T-cell (primary cell): ENCODE results near the gene ARHGAP4. TPM values are rescaled to one million over a fixed set of nuclear protein-coding genes. Genes with fewer than 3 reads are reported as not detected.
A peak's percentile ranks its signal among the peaks of the same experiment; 100 is the strongest.

Experiments used
- ATAC-seq, 4 experiments: fragments of 200-7000 bp in 3 of 4; fragments of 150-1000 bp in 1 of 4; cut with Tn5 transposase; replicated peaks in 1 of 4; 1 replicate in 3 of 4; 2 replicates in 1 of 4; pipeline ENCODE4 v1.10.0; 2021; ENCODE audit warnings: moderate library complexity in 3 of 4, mild to moderate bottlenecking in 2 of 4, moderate number of reproducible peaks in 1 of 4
- CTCF ChIA-PET, 2 donors: fragments of 300-600 bp; sonication (Branson Sonifier 250); formaldehyde crosslinking; loops; one replicate each; lab custom pipeline; 2022; ENCODE audit warnings: antibody characterized with exemption in 2 of 2; lab: Charles Lee
- POLR2A ChIA-PET, 2 donors: fragments of 300-600 bp; sonication (Branson Sonifier 250); formaldehyde crosslinking; loops; one replicate each; lab custom pipeline; 2022; ENCODE audit warnings: antibody characterized with exemption in 2 of 2; lab: Charles Lee
- DNase-seq, 35 experiments: peaks; one replicate each; pipeline versions ENCODE4 v3.0.0 to v3.0.0-alpha.2; 2013 to 2023
- H3K27ac ChIP-seq: one replicate; pipeline ENCODE4 v1.5.1; 2013; ENCODE audit warnings: low read length
- H3K27me3 ChIP-seq, 2 experiments: replicated peaks in 1 of 2; 1 replicate in 1 of 2; 2 replicates in 1 of 2; pipeline versions ENCODE4 v1.6.1 to v1.7.0; 2013; ENCODE audit warnings: low read length in 1 of 2, mixed read lengths in 1 of 2; ENCODE audit not compliant: control insufficient read depth in 2 of 2, insufficient read depth in 2 of 2; ENCODE audit errors: extremely low read depth in 1 of 2
- H3K36me3 ChIP-seq, 2 donors: 1 replicate in 1 of 2; 2 replicates in 1 of 2; pipeline versions ENCODE4 v1.6.1 to v1.7.0; 2013; ENCODE audit warnings: low read length in 1 of 2; ENCODE audit not compliant: control insufficient read depth in 2 of 2, insufficient read depth in 1 of 2; ENCODE audit errors: extremely low read depth in 1 of 2
- H3K4me1 ChIP-seq, 2 experiments: 1 replicate in 1 of 2; 2 replicates in 1 of 2; pipeline versions ENCODE4 v1.6.1 to v1.7.0; 2013; ENCODE audit warnings: low read length in 2 of 2, mixed read lengths in 1 of 2; ENCODE audit not compliant: insufficient read depth in 2 of 2, control insufficient read depth in 1 of 2; ENCODE audit errors: extremely low read depth in 1 of 2
- H3K4me3 ChIP-seq, 2 donors: 1 replicate in 1 of 2; 2 replicates in 1 of 2; pipeline versions ENCODE4 v1.5.1 to v1.7.0; 2013; ENCODE audit warnings: mild to moderate bottlenecking in 2 of 2, low read length in 1 of 2, moderate library complexity in 1 of 2; ENCODE audit not compliant: control insufficient read depth in 1 of 2; ENCODE audit errors: extremely low read depth in 1 of 2
- H3K9me3 ChIP-seq: 2 replicates; pipeline ENCODE4 v1.7.0; 2013
- H3K27ac Mint-ChIP-seq, 2 donors: one replicate each; pipeline ENCODE4 v1.8.0; 2020 to 2021; ENCODE audit warnings: mild to moderate bottlenecking in 2 of 2, mixed read lengths in 2 of 2
- H3K27me3 Mint-ChIP-seq, 2 donors: one replicate each; pipeline ENCODE4 v1.8.0; 2021 to 2022; ENCODE audit warnings: mixed read lengths in 2 of 2
- H3K36me3 Mint-ChIP-seq: one replicate; pipeline ENCODE4 v1.8.0; 2021; ENCODE audit warnings: mixed read lengths
- H3K4me1 Mint-ChIP-seq, 3 donors: one replicate each; pipeline ENCODE4 v1.8.0; 2020 to 2022; ENCODE audit warnings: mixed read lengths in 3 of 3, mild to moderate bottlenecking in 1 of 3
- H3K4me3 Mint-ChIP-seq, 3 donors: one replicate each; pipeline ENCODE4 v1.8.0; 2020 to 2022; ENCODE audit warnings: mild to moderate bottlenecking in 3 of 3, mixed read lengths in 3 of 3, moderate library complexity in 3 of 3
- H3K9me3 Mint-ChIP-seq, 3 donors: one replicate each; pipeline ENCODE4 v1.8.0; 2020 to 2022; ENCODE audit warnings: mixed read lengths in 3 of 3
- WGBS: methylation state at CpG from one replicate; pipeline ENCODE4 v1.1.5; 2013; ENCODE audit warnings: missing lambda C conversion rate; ENCODE audit not compliant: insufficient coverage; 5-methylcytosine and 5-hydroxymethylcytosine counted together
- total RNA-seq, 35 experiments: library from RNA in 6 of 35; stranded (reverse) in 6 of 35; fragments of 120-200 nt in 1 of 35; gene quantifications; one replicate each; pipeline versions ENCODE4 v1.2.1 to v1.2.4 and lab custom pipeline; 2013 to 2026

The ARHGAP4 gene
- total RNA-seq, 5 donors from 2014 or later (not counting 1 experiment from before 2014, with no cell fraction given): 420 to 485 (median 468) TPM

DNA sequence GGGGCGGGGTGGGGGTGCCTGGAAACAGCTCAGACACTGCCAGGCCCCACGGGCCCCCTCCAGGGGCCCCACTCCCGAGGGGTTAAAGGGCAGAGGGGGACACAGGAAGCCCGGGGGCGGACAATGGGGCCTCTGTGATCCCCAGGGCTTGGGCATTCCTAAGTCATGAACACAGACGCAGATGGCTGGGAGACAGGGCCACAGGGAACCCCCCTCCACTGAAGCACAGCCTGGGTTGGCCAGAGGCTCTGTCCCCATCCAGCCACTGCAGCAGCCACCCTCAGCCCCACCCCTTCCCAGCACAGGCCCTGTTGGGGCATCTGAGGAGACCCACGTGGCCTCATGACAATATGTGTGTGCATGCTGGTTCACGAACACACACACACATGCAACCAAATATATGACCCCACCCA lies 44.0 kb downstream of the ARHGAP4 start:
- ChIA-PET CTCF (no interaction called here), POLR2A (no interaction called here)
- no CpG with 5 or more reads among the region's 8 CpGs for WGBS
- H3K4me3 Mint-ChIP-seq: peak overlapping the region in 1 of 3 donors; percentile 37
- Histone ChIP-seq H3K27me3 (peaks cover 0 to 89% of the 10 kb centered on the region in 2 experiments), H3K27ac (no peak overlapping the region), H3K4me1 (peaks cover 2 to 43% of the 10 kb centered on the region in 2 experiments), H3K4me3 (no peak overlapping the region), H3K9me3 (no peaks in the 10 kb centered on the region), H3K36me3 (no peaks in the 10 kb centered on the region)
- ATAC-seq (no peak), DNase-seq (no peak)
- H3K27me3 Mint-ChIP-seq: peaks cover 32 to 34% of the 10 kb centered on the region in 2 donors
- H3K4me1 Mint-ChIP-seq: peaks cover 18 to 24% (median 20%) of the 10 kb centered on the region in 3 donors
- H3K36me3 Mint-ChIP-seq: no peaks in the 10 kb centered on the region
- no peak overlapping the region for H3K27ac Mint-ChIP-seq
- H3K9me3 Mint-ChIP-seq: no peaks in the 10 kb centered on the region

DNA sequence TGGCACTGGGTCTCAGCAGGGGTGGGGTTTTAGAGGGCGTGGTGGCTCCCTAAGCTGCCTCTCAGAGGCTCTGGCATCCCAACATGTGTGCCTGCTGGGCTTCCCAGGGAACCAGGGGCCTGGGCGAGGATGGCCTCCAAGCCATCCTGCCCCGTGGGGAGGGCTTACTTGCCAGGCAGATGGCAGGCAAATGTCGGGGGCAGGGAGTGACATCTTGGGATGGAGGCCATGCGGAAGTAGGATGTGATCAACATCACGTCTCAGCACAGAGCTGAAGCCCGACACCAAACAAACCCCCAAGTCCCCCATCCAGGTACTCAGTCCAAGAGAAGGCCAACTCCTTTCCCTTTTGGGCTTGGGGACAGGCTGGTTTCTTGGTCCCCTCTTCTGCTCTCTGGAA lies 44.8 kb downstream of the ARHGAP4 start:
- peaks cover 2 to 35% of the 10 kb centered on the region in 2 experiments for H3K4me1 ChIP-seq
- ChIA-PET POLR2A (no interaction called here), CTCF (no interaction called here)
- Mint-ChIP-seq H3K27ac (no peak overlapping the region), H3K9me3 (no peaks in the 10 kb centered on the region), H3K4me3 (no peak overlapping the region), H3K4me1 (peaks cover 20 to 25% (median 20%) of the 10 kb centered on the region in 3 donors), H3K36me3 (no peaks in the 10 kb centered on the region), H3K27me3 (peaks cover 34 to 36% of the 10 kb centered on the region in 2 donors)
- no peaks in the 10 kb centered on the region for H3K9me3 ChIP-seq
- H3K4me3 ChIP-seq: no peak overlapping the region
- H3K36me3 ChIP-seq: no peaks in the 10 kb centered on the region
- 60% methylated on average over 1 of the region's 7 CpGs for WGBS
- peaks cover 0 to 83% of the 10 kb centered on the region in 2 experiments for H3K27me3 ChIP-seq
- DNase-seq (no peak), ATAC-seq (no peak)
- H3K27ac ChIP-seq: no peak overlapping the region

- H3K27me3 Mint-ChIP-seq: peaks cover 37 to 39% of the 10 kb centered on the region in 2 donors
- H3K4me3 Mint-ChIP-seq: no peak overlapping the region
- no peak overlapping the region for H3K27ac Mint-ChIP-seq
- Histone ChIP-seq H3K27me3 (peaks cover 0 to 85% of the 10 kb centered on the region in 2 experiments), H3K27ac (no peak overlapping the region), H3K36me3 (no peaks in the 10 kb centered on the region), H3K9me3 (no peaks in the 10 kb centered on the region), H3K4me3 (no peak overlapping the region), H3K4me1 (peaks cover 2 to 30% of the 10 kb centered on the region in 2 experiments)
- ATAC-seq (no peak), DNase-seq (no peak)
- H3K9me3 Mint-ChIP-seq: no peaks in the 10 kb centered on the region
- WGBS: 68% methylated on average over 5 of the region's 6 CpGs
- H3K36me3 Mint-ChIP-seq: no peaks in the 10 kb centered on the region
- H3K4me1 Mint-ChIP-seq: peaks cover 20 to 28% (median 22%) of the 10 kb centered on the region in 3 donors
- ChIA-PET CTCF (no interaction called here), POLR2A (no interaction called here)
These were observed 45.6 kb downstream of the ARHGAP4 start for GRCh38 chrX:153880440-153880815.

DNA sequence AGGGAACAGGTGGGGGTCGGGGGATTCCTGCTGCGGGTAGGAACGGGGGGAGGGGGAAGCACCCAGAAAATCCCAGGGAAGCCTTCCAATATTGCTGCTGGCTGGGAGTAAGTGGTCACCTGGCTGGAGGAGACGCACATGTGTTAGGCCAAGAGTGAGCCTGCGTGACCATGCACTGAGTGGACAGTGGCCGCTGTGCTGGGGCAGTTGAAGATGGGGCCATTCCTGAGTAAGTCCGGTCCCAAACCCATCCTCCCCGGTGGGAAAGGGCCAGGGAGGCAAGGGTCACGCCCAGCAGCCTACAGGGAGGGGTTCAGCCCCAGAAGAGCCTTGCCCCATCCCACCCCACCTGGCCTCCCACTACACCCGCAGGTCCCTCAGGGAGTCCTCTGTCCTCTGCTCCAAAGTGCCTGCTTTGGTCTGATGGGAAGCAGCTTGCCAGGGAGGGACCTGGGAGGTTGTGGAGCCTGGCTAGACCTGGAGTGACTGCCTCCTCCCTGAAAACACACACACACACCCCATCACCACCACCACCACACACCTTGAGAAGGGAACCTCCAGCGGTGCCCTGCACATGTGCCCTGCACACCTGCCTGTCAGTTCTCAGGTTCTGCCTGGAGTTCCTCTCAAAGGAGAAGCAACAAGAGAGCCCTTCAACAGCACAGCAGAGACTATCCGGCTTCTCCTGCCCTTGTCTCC lies 46.2 kb downstream of the ARHGAP4 start:
- ATAC-seq (no peak), DNase-seq (no peak)
- Histone ChIP-seq H3K27ac (no peak overlapping the region), H3K4me3 (no peak overlapping the region), H3K9me3 (no peaks in the 10 kb centered on the region), H3K4me1 (peaks cover 2 to 25% of the 10 kb centered on the region in 2 experiments), H3K27me3 (peaks cover 0 to 80% of the 10 kb centered on the region in 2 experiments), H3K36me3 (no peaks in the 10 kb centered on the region)
- no peak overlapping the region for H3K27ac Mint-ChIP-seq
- H3K4me1 Mint-ChIP-seq: peaks cover 20 to 25% (median 20%) of the 10 kb centered on the region in 3 donors
- WGBS: 43% methylated on average over 2 of the region's 12 CpGs
- peak overlapping the region in 1 of 3 donors; percentile 33 for H3K4me3 Mint-ChIP-seq
- ChIA-PET POLR2A (no interaction called here), CTCF (no interaction called here)
- H3K27me3 Mint-ChIP-seq: peaks cover 36 to 37% of the 10 kb centered on the region in 2 donors
- H3K9me3 Mint-ChIP-seq: no peaks in the 10 kb centered on the region
- H3K36me3 Mint-ChIP-seq: no peaks in the 10 kb centered on the region

DNA sequence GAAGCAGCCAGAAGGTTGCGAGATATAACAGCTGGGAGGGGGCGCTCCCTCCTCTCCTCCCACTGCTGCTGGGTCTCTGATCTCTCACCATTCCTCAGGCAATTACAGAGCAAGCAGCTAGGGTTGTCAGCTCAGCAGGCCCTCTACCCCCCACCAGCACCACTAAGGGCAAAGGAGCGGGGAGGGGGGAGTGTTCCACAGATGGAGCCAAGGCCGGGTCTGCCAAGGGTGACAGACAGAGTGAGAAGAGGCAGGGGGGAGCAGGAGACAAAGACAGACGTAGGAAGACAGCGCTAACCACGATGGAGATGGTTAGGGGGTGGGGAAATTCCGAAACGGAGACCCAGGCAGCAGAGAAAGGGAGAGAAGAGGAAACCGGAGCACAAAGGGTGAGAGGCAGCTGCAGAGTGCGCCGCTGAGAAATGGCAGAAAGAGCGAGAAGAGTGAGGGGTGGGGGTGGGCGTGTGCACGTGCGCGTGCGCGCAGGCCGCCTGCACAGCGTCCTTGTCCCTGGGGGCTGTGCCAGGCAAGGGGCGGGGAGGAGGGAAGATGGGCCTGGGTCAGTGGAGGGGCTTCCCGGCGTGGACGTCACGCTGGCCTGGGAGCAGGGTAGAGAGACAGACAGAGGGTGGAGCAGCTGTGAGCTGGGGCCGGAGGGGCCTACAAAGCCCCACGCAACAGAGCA lies 47.0 kb downstream of the ARHGAP4 start:
- Mint-ChIP-seq H3K27me3 (peaks cover 29 to 39% of the 10 kb centered on the region in 2 donors), H3K4me1 (peaks cover 19 to 24% (median 20%) of the 10 kb centered on the region in 3 donors), H3K36me3 (no peaks in the 10 kb centered on the region), H3K4me3 (peak overlapping the region in 1 of 3 donors; percentile 33), H3K9me3 (no peaks in the 10 kb centered on the region), H3K27ac (no peak overlapping the region)
- Histone ChIP-seq H3K4me1 (peaks cover 2 to 21% of the 10 kb centered on the region in 2 experiments), H3K36me3 (no peaks in the 10 kb centered on the region), H3K27me3 (peaks cover 0 to 72% of the 10 kb centered on the region in 2 experiments), H3K9me3 (no peaks in the 10 kb centered on the region), H3K4me3 (no peak overlapping the region), H3K27ac (no peak overlapping the region)
- peak in 1 of 4 experiments; percentile 72 for ATAC-seq
- DNase-seq: peak in 1 of 35 experiments; percentile 47
- 14% methylated on average over 11 of the region's 28 CpGs for WGBS
- POLR2A ChIA-PET: no interaction called here
- CTCF ChIA-PET: interaction anchor here in 1 of 2 donors (0.7 kb wide), 1 partner anchor 123 kb away, joined by 3 read pairs; no protein-coding TSS in a partner anchor

GRCh38 chrX:153878345-153878744 lies 47.7 kb downstream of the ARHGAP4 start:
- POLR2A ChIA-PET: no interaction called here
- DNase-seq (no peak), ATAC-seq (no peak)
- Mint-ChIP-seq H3K4me1 (peaks cover 19 to 24% (median 20%) of the 10 kb centered on the region in 3 donors), H3K27ac (no peak overlapping the region), H3K4me3 (peak overlapping the region in 1 of 3 donors; percentile 34), H3K36me3 (no peaks in the 10 kb centered on the region), H3K9me3 (no peaks in the 10 kb centered on the region), H3K27me3 (peaks cover 23 to 34% of the 10 kb centered on the region in 2 donors)
- WGBS: 33% methylated on average over 1 of the region's 5 CpGs
- no peaks in the 10 kb centered on the region for H3K36me3 ChIP-seq
- peaks cover 2 to 21% of the 10 kb centered on the region in 2 experiments for H3K4me1 ChIP-seq
- H3K27me3 ChIP-seq: peaks cover 0 to 65% of the 10 kb centered on the region in 2 experiments
- no peak overlapping the region for H3K27ac ChIP-seq
- CTCF ChIA-PET: no interaction called here
- no peaks in the 10 kb centered on the region for H3K9me3 ChIP-seq
- no peak overlapping the region for H3K4me3 ChIP-seq
